Suprapubic skin (tissue), 4 donors: Measurements from ENCODE around the gene STK10. TPM values are rescaled to one million over a fixed set of nuclear protein-coding genes. Genes with fewer than 3 reads are reported as not detected.

Experiments used
- DNase-seq, 2 donors: peaks; one replicate each; pipeline ENCODE4 v3.0.0-alpha.2; 2019; ENCODE audit warnings: low spot score in 2 of 2
- H3K27ac ChIP-seq: fragments of 200-600 bp; sonication (generic); one replicate; pipeline ENCODE4 v1.5.1; 2019
- H3K27me3 ChIP-seq: fragments of 200-600 bp; sonication (generic); one replicate; pipeline ENCODE4 v1.5.1; 2019
- H3K36me3 ChIP-seq: fragments of 200-600 bp; sonication (generic); one replicate; pipeline ENCODE4 v1.5.1; 2019
- H3K4me1 ChIP-seq: fragments of 200-600 bp; sonication (generic); one replicate; pipeline ENCODE4 v1.5.1; 2019
- H3K4me3 ChIP-seq: fragments of 200-600 bp; sonication (generic); one replicate; pipeline ENCODE4 v1.5.1; 2019; ENCODE audit warnings: mild to moderate bottlenecking
- H3K9me3 ChIP-seq: fragments of 200-600 bp; sonication (generic); one replicate; pipeline ENCODE4 v1.5.1; 2019
- CTCF ChIP-seq, 2 donors: fragments of 200-600 bp in 1 of 2; fragments of 450-650 bp in 1 of 2; sonication (generic) in 1 of 2; IDR thresholded peaks; one replicate each; pipeline ENCODE4 v1.5.1; 2016 to 2019; ENCODE audit warnings: antibody characterized with exemption in 2 of 2, mild to moderate bottlenecking in 1 of 2, moderate library complexity in 1 of 2
- EP300 ChIP-seq: sonication (generic); formaldehyde crosslinking; IDR thresholded peaks from one replicate; pipeline ENCODE4 v1.6.1; 2017; ENCODE audit warnings: antibody characterized with exemption
- POLR2A ChIP-seq, 2 donors: fragments of 450-650 bp; IDR thresholded peaks; one replicate each; pipeline ENCODE4 v1.6.1; 2017; ENCODE audit warnings: antibody characterized with exemption in 2 of 2, mild to moderate bottlenecking in 2 of 2, moderate library complexity in 2 of 2
- POLR2AphosphoS5 ChIP-seq, 3 donors: sonication (generic); formaldehyde crosslinking; IDR thresholded peaks; one replicate each; pipeline ENCODE4 v1.6.1; 2017; ENCODE audit warnings: antibody characterized with exemption in 3 of 3
- WGBS: methylation state at CpG from one replicate; pipeline ENCODE4 v1.1.5; 2018; 5-methylcytosine and 5-hydroxymethylcytosine counted together
- total RNA-seq, 4 donors: library from RNA; depleted of rRNA; stranded (reverse); fragments of >200 nt; gene quantifications; one replicate each; pipeline ENCODE4 v1.1.0, GENCODE V29; 2016

Gene STK10
- total RNA-seq, 4 donors from 2014 or later, result 29.0 to 49.6 (median 36.9) TPM

GRCh38 chr5:172046593-172046992, 141.4 kb downstream of the STK10 start:
- no peak for DNase-seq
- Histone ChIP-seq H3K27ac (no peak overlapping the region), H3K4me3 (no peak overlapping the region), H3K27me3 (no peaks in the 10 kb centered on the region), H3K4me1 (peaks cover 9% of the 10 kb centered on the region), H3K36me3 (peaks cover 23% of the 10 kb centered on the region), H3K9me3 (no peaks in the 10 kb centered on the region)
- 93% methylated on average over 4 of the region's 4 CpGs for WGBS
- TF ChIP-seq POLR2AphosphoS5 (IDR thresholded peaks at IDR 0.05) (no peak), EP300 (no peak), CTCF (IDR thresholded peaks at IDR 0.05) (no peak), POLR2A (IDR thresholded peaks at IDR 0.05) (no peak)

GRCh38 chr5:172045315-172045632, 142.8 kb downstream of the STK10 start:
- no peak for TF ChIP-seq POLR2A (IDR thresholded peaks at IDR 0.05)
- no peak for TF ChIP-seq CTCF (IDR thresholded peaks at IDR 0.05)
- no peak for TF ChIP-seq EP300
- Histone ChIP-seq H3K27me3 (no peaks in the 10 kb centered on the region), H3K27ac (no peak overlapping the region), H3K4me1 (peaks cover 9% of the 10 kb centered on the region), H3K9me3 (no peaks in the 10 kb centered on the region), H3K36me3 (peaks cover 18% of the 10 kb centered on the region), H3K4me3 (no peak overlapping the region)
- no peak for DNase-seq
- 80% methylated on average over 7 of the region's 7 CpGs for WGBS

GRCh38 chr5:172044631-172045314, 143.3 kb downstream of the STK10 start:
- TF ChIP-seq POLR2A (IDR thresholded peaks at IDR 0.05) (no peak), EP300 (no peak), CTCF (IDR thresholded peaks at IDR 0.05) (no peak), POLR2AphosphoS5 (IDR thresholded peaks at IDR 0.05) (no peak)
- 88% methylated on average over 14 of the region's 14 CpGs for WGBS
- H3K27me3 ChIP-seq, result no peaks in the 10 kb centered on the region
- H3K9me3 ChIP-seq, result no peaks in the 10 kb centered on the region
- H3K27ac ChIP-seq, result no peak overlapping the region
- no peak for DNase-seq
- peaks cover 13% of the 10 kb centered on the region for H3K36me3 ChIP-seq
- H3K4me1 ChIP-seq, result peaks cover 9% of the 10 kb centered on the region
- H3K4me3 ChIP-seq, result no peak overlapping the region

- H3K36me3 ChIP-seq, result peaks cover 11% of the 10 kb centered on the region
- WGBS, result 82% methylated on average over 6 of the region's 13 CpGs
- no peak for DNase-seq
- H3K27ac ChIP-seq, result no peak overlapping the region
- H3K4me3 ChIP-seq, result no peak overlapping the region
- peaks cover 9% of the 10 kb centered on the region for H3K4me1 ChIP-seq
- no peaks in the 10 kb centered on the region for H3K9me3 ChIP-seq
- TF ChIP-seq EP300 (no peak), CTCF (IDR thresholded peaks at IDR 0.05) (no peak), POLR2A (IDR thresholded peaks at IDR 0.05) (no peak), POLR2AphosphoS5 (IDR thresholded peaks at IDR 0.05) (no peak)
- H3K27me3 ChIP-seq, result no peaks in the 10 kb centered on the region
Measured at GRCh38 chr5:172043865-172044264, 144.2 kb downstream of the STK10 start.

GRCh38 chr5:172042183-172042582, 145.8 kb downstream of the STK10 start:
- no peaks in the 10 kb centered on the region for H3K9me3 ChIP-seq
- H3K36me3 ChIP-seq, result peaks cover 11% of the 10 kb centered on the region
- 92% methylated on average over 13 of the region's 13 CpGs for WGBS
- TF ChIP-seq POLR2AphosphoS5 (IDR thresholded peaks at IDR 0.05) (no peak), CTCF (IDR thresholded peaks at IDR 0.05) (no peak), EP300 (no peak), POLR2A (IDR thresholded peaks at IDR 0.05) (no peak)
- H3K27me3 ChIP-seq, result no peaks in the 10 kb centered on the region
- peaks cover 9% of the 10 kb centered on the region for H3K4me1 ChIP-seq
- no peak for DNase-seq
- H3K4me3 ChIP-seq, result no peak overlapping the region
- no peak overlapping the region for H3K27ac ChIP-seq
